ENCODE measurements around the gene DLEU7.

Gene DLEU7

GRCh38 chr13:50779443-50780200 lies 63.9 kb downstream of the DLEU7 start:
- H3K4me1 ChIP-seq: peaks cover 0 to 17% (median 7%) of the 10 kb centered on the region in 10 experiments; a peak in 11 of 20 replicates
- peaks cover 0 to 4% (median 0%) of the 10 kb centered on the region in 11 experiments; a peak in 1 of 22 replicates for H3K36me3 ChIP-seq

More at GRCh38 chr13:50779443-50780200, 63.9 kb downstream of the DLEU7 start:
- TF ChIP-seq Cebpa-rat (IDR thresholded peaks at IDR 0.05): no peak
- H3K4me3 ChIP-seq: no peak overlapping the region
- H3K4me2 ChIP-seq: no peak overlapping the region
- H3K27me3 ChIP-seq: no peaks in the 10 kb centered on the region
- H4K20me1 ChIP-seq: no peaks in the 10 kb centered on the region
- H3K9me3 ChIP-seq (replicated peaks in 1 of 11): peaks cover 28 to 37% (median 35%) of the 10 kb centered on the region in 11 experiments
- H3K27ac ChIP-seq: no peak overlapping the region
- H3K9ac ChIP-seq: no peak overlapping the region

Data from BLaER1 treated with 17β-estradiol and CSF1 and Interleukin-3, amounts not matched to agents 10 nM and 100 nM (cell line).